ENCODE measurements around the gene LEKR1. TPM values are rescaled to one million over a fixed set of nuclear protein-coding genes. Genes with fewer than 3 reads are reported as not detected.

LEKR1 gene
- total and polyA plus RNA-seq, 2 of the 13 experiments (the other 11 are each of a cell fraction or from before 2014, with no cell fraction given), result 0.49 to 1.5 TPM

GRCh38 chr3:157088601-157089454 lies 262.7 kb downstream of the LEKR1 start (continued):
- TF ChIP-seq AGO2 (optimal IDR thresholded peaks at IDR 0.05; ENCODE audit: low read depth, low read length) (peak; percentile 97), MLLT10 (CRISPR knock-in tag; IDR thresholded peaks at IDR 0.05) (no peak), SPEN (CRISPR knock-in tag; IDR thresholded peaks at IDR 0.05; ENCODE audit: low read depth) (peak; percentile 54; the same call in 1 of the 2 replicates), CREM (IDR thresholded peaks at IDR 0.05) (peak; percentile 77), CREM (CRISPR knock-in tag; IDR thresholded peaks at IDR 0.05) (no peak), CENPT (CRISPR knock-in tag; IDR thresholded peaks at IDR 0.05; ENCODE audit: low read depth) (0 out of 2 replicates have a peak, but pooled peaks have one; percentile 39), ZNF577 (CRISPR knock-in tag; IDR thresholded peaks at IDR 0.05; ENCODE audit: borderline replicate concordance, low read depth) (no peak), ZNF280D (CRISPR knock-in tag; IDR thresholded peaks at IDR 0.05) (peak; percentile 38; the same call in 1 of the 2 replicates), NFYB (CRISPR knock-in tag; IDR thresholded peaks at IDR 0.05) (no peak), SSRP1 (CRISPR knock-in tag; IDR thresholded peaks at IDR 0.05) (peak; percentile 67; the same call in 1 of the 2 replicates), NONO (IDR thresholded peaks at IDR 0.05) (no peak), NONO (CRISPR knock-in tag; conservative IDR thresholded peaks at IDR 0.05) (peak; percentile 83), ZNF317 (CRISPR knock-in tag; IDR thresholded peaks at IDR 0.05) (peak; percentile 89), SMYD3 (CRISPR knock-in tag; IDR thresholded peaks at IDR 0.05) (no peak; the same call in 1 of the 2 replicates), HOXA3 (CRISPR knock-in tag; IDR thresholded peaks at IDR 0.05) (peak; percentile 25), ZMYM3 (CRISPR knock-in tag; IDR thresholded peaks at IDR 0.05) (peak; percentile 26; the same call in 1 of the 2 replicates), MTA3 (CRISPR knock-in tag; IDR thresholded peaks at IDR 0.05) (no peak), HOXA9 (CRISPR knock-in tag; IDR thresholded peaks at IDR 0.05; ENCODE audit: borderline replicate concordance) (peak; percentile 72; the same call in 1 of the 2 replicates), RBM22 (optimal IDR thresholded peaks at IDR 0.05; ENCODE audit: low read length) (no peak), SALL1 (CRISPR knock-in tag; IDR thresholded peaks at IDR 0.05) (peak; percentile 90), AKAP8 (CRISPR knock-in tag; IDR thresholded peaks at IDR 0.05) (peak; percentile 53; the same call in 1 of the 2 replicates), ZNF431 (CRISPR knock-in tag; IDR thresholded peaks at IDR 0.05; ENCODE audit: borderline replicate concordance, low read depth) (0 out of 2 replicates have a peak, but pooled peaks have one; percentile 60), ZNF670 (CRISPR knock-in tag; IDR thresholded peaks at IDR 0.05; ENCODE audit: borderline replicate concordance) (peak; percentile 95), SIN3B (IDR thresholded peaks at IDR 0.05; ENCODE audit: low read length) (no peak), HOXA7 (CRISPR knock-in tag; IDR thresholded peaks at IDR 0.05) (no peak), USF2 (IDR thresholded peaks at IDR 0.05; ENCODE audit: low read depth, low read length) (no peak), USF2 (CRISPR knock-in tag; IDR thresholded peaks at IDR 0.05; ENCODE audit: borderline replicate concordance) (peak; percentile 62)
